B cell (primary cell): Measurements from ENCODE around the gene TCFL5. TPM values are rescaled to one million over a fixed set of nuclear protein-coding genes. Genes with fewer than 3 reads are reported as not detected.

Experiments
- ATAC-seq: fragments of 200-7000 bp; cut with Tn5 transposase; one replicate; pipeline ENCODE4 v1.10.0; 2021; ENCODE audit warnings: low read depth, mild to moderate bottlenecking, moderate number of reproducible peaks, moderate library complexity
- CTCF ChIA-PET: fragments of 350-600 bp; sonication (Branson Sonifier 250); formaldehyde crosslinking; loops from one replicate; lab custom pipeline; 2021; ENCODE audit warnings: antibody characterized with exemption, inconsistent platforms; lab: Charles Lee
- POLR2A ChIA-PET: fragments of 350-600 bp; sonication (Branson Sonifier 250); formaldehyde crosslinking; loops from one replicate; lab custom pipeline; 2021; ENCODE audit warnings: antibody characterized with exemption; lab: Charles Lee
- DNase-seq: peaks from one replicate; pipeline ENCODE4 v3.0.0; 2013
- H2AFZ ChIP-seq: 2 replicates; pipeline ENCODE4 v1.6.1; 2012; ENCODE audit warnings: mild to moderate bottlenecking, low read depth, low read length; ENCODE audit not compliant: insufficient read depth, poor library complexity, severe bottlenecking
- H3K27ac ChIP-seq, 2 donors: 1 replicate in 1 of 2; 2 replicates in 1 of 2; pipeline ENCODE4 v1.5.1; 2012 to 2013; ENCODE audit warnings: low read length in 2 of 2, mild to moderate bottlenecking in 2 of 2, moderate library complexity in 1 of 2
- H3K27me3 ChIP-seq, 4 experiments: fragments of 200-600 bp in 1 of 4; sonication (generic) in 1 of 4; replicated peaks in 1 of 4; 1 replicate in 2 of 4; 2 replicates in 2 of 4; pipeline versions ENCODE4 v1.6.1 to v1.7.0; 2013 to 2016; ENCODE audit warnings: low read length in 3 of 4, mild to moderate bottlenecking in 2 of 4, mixed read lengths in 1 of 4, moderate library complexity in 1 of 4; ENCODE audit not compliant: insufficient read depth in 4 of 4, control insufficient read depth in 3 of 4; ENCODE audit errors: control extremely low read depth in 1 of 4
- H3K36me3 ChIP-seq, 2 experiments: replicated peaks in 1 of 2; 1 replicate in 1 of 2; 2 replicates in 1 of 2; pipeline versions ENCODE4 v1.6.1 to v1.7.1; 2013; ENCODE audit warnings: low read length in 1 of 2; ENCODE audit not compliant: insufficient read depth in 2 of 2, control insufficient read depth in 1 of 2; ENCODE audit errors: control extremely low read depth in 1 of 2, extremely low read depth in 1 of 2
- H3K4me1 ChIP-seq, 2 donors: fragments of 200-600 bp in 1 of 2; sonication (generic) in 1 of 2; 1 replicate in 1 of 2; 2 replicates in 1 of 2; pipeline versions ENCODE4 v1.5.1 to v1.6.1; 2013 to 2017; ENCODE audit warnings: low read length in 2 of 2; ENCODE audit not compliant: control insufficient read depth in 2 of 2, insufficient read depth in 2 of 2
- H3K4me2 ChIP-seq: replicated peaks from 2 replicates; pipeline ENCODE3; 2012; ENCODE audit warnings: mild to moderate bottlenecking, low read depth, low read length; ENCODE audit not compliant: poor library complexity, severe bottlenecking
- H3K4me3 ChIP-seq, 5 experiments: fragments of 200-600 bp in 1 of 5; sonication (generic) in 1 of 5; 1 replicate in 3 of 5; 2 replicates in 2 of 5; pipeline versions ENCODE4 v1.5.1 to v1.7.0; 2011 to 2016; ENCODE audit warnings: low read length in 4 of 5, mild to moderate bottlenecking in 4 of 5, low read depth in 2 of 5, control low read depth in 1 of 5, moderate library complexity in 1 of 5; ENCODE audit not compliant: insufficient read depth in 1 of 5; ENCODE audit errors: control extremely low read depth in 1 of 5, extremely low read depth in 1 of 5
- H3K79me2 ChIP-seq: fragments of 200-600 bp; sonication (generic); one replicate; pipeline ENCODE4 v1.6.0; 2016; ENCODE audit warnings: low read length; ENCODE audit not compliant: control insufficient read depth, insufficient read depth
- H3K9ac ChIP-seq: fragments of 200-600 bp; sonication (generic); 2 replicates; pipeline ENCODE4 v1.6.1; 2017; ENCODE audit warnings: mild to moderate bottlenecking, low read length, moderate library complexity
- H3K9me3 ChIP-seq, 3 donors: one replicate each; pipeline versions ENCODE4 v1.6.1 to v1.7.1; 2013; ENCODE audit warnings: low read length in 2 of 3; ENCODE audit not compliant: control insufficient read depth in 2 of 3, insufficient read depth in 1 of 3; ENCODE audit errors: control extremely low read depth in 1 of 3
- H4K20me1 ChIP-seq: 2 replicates; pipeline ENCODE4 v1.6.0; 2012; ENCODE audit warnings: mild to moderate bottlenecking, low read length; ENCODE audit not compliant: insufficient read depth, control insufficient read depth, poor library complexity, severe bottlenecking
- H3K27ac Mint-ChIP-seq: one replicate; pipeline ENCODE4 v1.8.0; 2021; ENCODE audit warnings: mixed read lengths
- H3K27me3 Mint-ChIP-seq: one replicate; pipeline ENCODE4 v1.8.0; 2021; ENCODE audit warnings: mixed read lengths
- H3K4me1 Mint-ChIP-seq: one replicate; pipeline ENCODE4 v1.8.0; 2021; ENCODE audit warnings: mixed read lengths
- H3K4me3 Mint-ChIP-seq: one replicate; pipeline ENCODE4 v1.8.0; 2021; ENCODE audit warnings: mixed read lengths
- H3K9me3 Mint-ChIP-seq: one replicate; pipeline ENCODE4 v1.8.0; 2022; ENCODE audit warnings: mixed read lengths; ENCODE audit not compliant: insufficient read depth
- EZH2 ChIP-seq: IDR thresholded peaks from 2 replicates; pipeline ENCODE4 v1.6.1; 2012; ENCODE audit warnings: borderline replicate concordance, low read depth, mild to moderate bottlenecking, moderate library complexity, low read length; ENCODE audit not compliant: insufficient read depth, poor library complexity, severe bottlenecking
- WGBS: methylation state at CpG from one replicate; pipeline ENCODE4 v1.1.5; 2013; ENCODE audit warnings: missing lambda C conversion rate; ENCODE audit not compliant: insufficient coverage; 5-methylcytosine and 5-hydroxymethylcytosine counted together
- intact Hi-C: fragments of 100-400 bp; cut with micrococcal nuclease; formaldehyde crosslinking; loops from one replicate; pipeline ENCODE4 v1.10.0; 2022
- polyA plus RNA-seq: library from polyadenylated mRNA; depleted of rRNA; stranded (reverse); fragments of >200 nt; gene quantifications from 2 replicates; pipeline ENCODE4 v1.2.3, GENCODE V29; 2012
- total RNA-seq, 2 donors: library from RNA; stranded (reverse); fragments of 120-200 nt in 1 of 2; gene quantifications; 1 replicate in 1 of 2; 2 replicates in 1 of 2; pipeline versions ENCODE4 v1.2.3 to v1.2.4, GENCODE V29; 2013 to 2022
- TF ChIP-seq, protein P1 (sequence below): fragments of 200-600 bp; IDR thresholded peaks from one replicate; pipeline ENCODE4 v1.8.0; 2022; ENCODE audit warnings: antibody characterized with exemption, mild to moderate bottlenecking

TCFL5 gene
- total and polyA plus RNA-seq, 2 donors (not counting 1 experiment from before 2014, with no cell fraction given), result 2.0 to 16.2 TPM

DNA sequence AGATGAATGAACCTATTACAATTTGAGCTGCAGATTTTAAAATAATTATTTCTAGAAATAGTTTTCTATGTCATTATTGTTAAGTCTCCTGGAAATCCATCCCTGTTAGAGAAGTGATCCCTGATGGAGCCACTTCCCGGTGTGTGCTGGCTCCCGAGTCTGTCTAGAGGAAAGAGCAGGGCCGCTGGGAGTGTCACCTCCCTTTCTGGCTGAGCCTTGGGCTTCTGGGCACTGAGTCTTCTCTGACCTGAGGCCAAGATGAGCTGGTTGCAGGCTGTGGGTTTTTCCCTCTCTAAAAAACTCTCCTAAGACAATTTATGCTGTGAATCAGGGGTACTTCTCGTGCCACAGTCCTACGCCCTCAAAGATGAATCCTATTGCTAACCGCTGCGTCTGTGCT, 28.8 kb upstream of the TCFL5 start:
- peaks cover 3 to 91% of the 10 kb centered on the region in 2 experiments for H3K36me3 ChIP-seq
- CTCF ChIA-PET, result interaction anchor here (1.2 to 1.6 kb wide), 3 partner anchors 9 to 82 kb away, joined by 4 to 5 read pairs (median 4); no protein-coding TSS in a partner anchor
- no peaks in the 10 kb centered on the region for H3K9me3 Mint-ChIP-seq

DNA sequence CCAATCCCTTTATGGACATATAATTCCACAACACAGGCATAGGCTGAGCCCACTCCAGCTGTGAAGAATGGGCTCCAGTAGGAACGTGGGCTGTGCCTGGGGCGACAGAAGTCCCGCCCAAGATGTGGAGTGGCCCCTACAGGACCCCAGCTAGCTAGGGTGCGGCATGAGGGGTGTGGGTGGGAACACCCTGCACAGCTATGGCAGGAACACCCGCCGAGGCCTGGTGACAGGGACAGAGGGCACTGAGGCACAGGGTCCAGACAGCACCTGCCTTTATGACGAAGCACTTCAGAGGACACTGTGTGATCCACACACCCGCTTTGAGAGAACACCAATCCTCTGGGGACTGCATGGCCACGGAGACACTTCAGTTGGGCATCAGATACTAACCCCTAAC, 28.2 kb upstream of the TCFL5 start:
- DNase-seq, result no peak
- TF ChIP-seq EZH2, result no peak
- TF ChIP-seq, protein P1, sequence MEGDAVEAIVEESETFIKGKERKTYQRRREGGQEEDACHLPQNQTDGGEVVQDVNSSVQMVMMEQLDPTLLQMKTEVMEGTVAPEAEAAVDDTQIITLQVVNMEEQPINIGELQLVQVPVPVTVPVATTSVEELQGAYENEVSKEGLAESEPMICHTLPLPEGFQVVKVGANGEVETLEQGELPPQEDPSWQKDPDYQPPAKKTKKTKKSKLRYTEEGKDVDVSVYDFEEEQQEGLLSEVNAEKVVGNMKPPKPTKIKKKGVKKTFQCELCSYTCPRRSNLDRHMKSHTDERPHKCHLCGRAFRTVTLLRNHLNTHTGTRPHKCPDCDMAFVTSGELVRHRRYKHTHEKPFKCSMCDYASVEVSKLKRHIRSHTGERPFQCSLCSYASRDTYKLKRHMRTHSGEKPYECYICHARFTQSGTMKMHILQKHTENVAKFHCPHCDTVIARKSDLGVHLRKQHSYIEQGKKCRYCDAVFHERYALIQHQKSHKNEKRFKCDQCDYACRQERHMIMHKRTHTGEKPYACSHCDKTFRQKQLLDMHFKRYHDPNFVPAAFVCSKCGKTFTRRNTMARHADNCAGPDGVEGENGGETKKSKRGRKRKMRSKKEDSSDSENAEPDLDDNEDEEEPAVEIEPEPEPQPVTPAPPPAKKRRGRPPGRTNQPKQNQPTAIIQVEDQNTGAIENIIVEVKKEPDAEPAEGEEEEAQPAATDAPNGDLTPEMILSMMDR, result no peak
- ATAC-seq, result no peak
- H3K27ac ChIP-seq, result no peak overlapping the region
- Mint-ChIP-seq H3K4me1 (no peaks in the 10 kb centered on the region), H3K27me3 (no peaks in the 10 kb centered on the region), H3K27ac (no peak overlapping the region), H3K4me3 (no peak overlapping the region), H3K9me3 (no peaks in the 10 kb centered on the region)
- H3K4me3 ChIP-seq, result no peak overlapping the region
- 93% methylated on average over 7 of the region's 9 CpGs for WGBS
- H3K9ac ChIP-seq, result no peak overlapping the region
- ChIA-PET POLR2A (no interaction called here), CTCF (interaction anchor here (0.8 to 1.6 kb wide), 3 partner anchors 12 to 83 kb away, joined by 3 to 5 read pairs (median 4); no protein-coding TSS in a partner anchor)
- peaks cover 3 to 85% of the 10 kb centered on the region in 2 experiments for H3K36me3 ChIP-seq
- no peaks in the 10 kb centered on the region for H3K79me2 ChIP-seq
- peaks cover 31% of the 10 kb centered on the region for H4K20me1 ChIP-seq
- H3K9me3 ChIP-seq, result no peaks in the 10 kb centered on the region
- intact Hi-C loops, result no loop called here
- no peak overlapping the region for H2AFZ ChIP-seq
- H3K4me2 ChIP-seq, result no peak overlapping the region
- no peaks in the 10 kb centered on the region for H3K4me1 ChIP-seq
- no peaks in the 10 kb centered on the region for H3K27me3 ChIP-seq

More for the DNA sequence above, 28.8 kb upstream of the TCFL5 start:
- H3K27ac ChIP-seq, result no peak overlapping the region
- TF ChIP-seq, protein P1, result no peak
- no peak for TF ChIP-seq EZH2
- no peaks in the 10 kb centered on the region for H3K27me3 Mint-ChIP-seq
- no peaks in the 10 kb centered on the region for H3K79me2 ChIP-seq
- H4K20me1 ChIP-seq, result peaks cover 37% of the 10 kb centered on the region
- H3K4me1 ChIP-seq, result no peaks in the 10 kb centered on the region
- H2AFZ ChIP-seq, result no peak overlapping the region
- ATAC-seq (no peak), DNase-seq (no peak)
- intact Hi-C loops, result no loop called here
- no peak overlapping the region for H3K4me3 Mint-ChIP-seq
- no peak overlapping the region for H3K4me3 ChIP-seq
- no peak overlapping the region for H3K9ac ChIP-seq
- H3K27ac Mint-ChIP-seq, result no peak overlapping the region
- POLR2A ChIA-PET, result no interaction called here
- H3K9me3 ChIP-seq, result no peaks in the 10 kb centered on the region
- no peaks in the 10 kb centered on the region for H3K4me1 Mint-ChIP-seq
- no peaks in the 10 kb centered on the region for H3K27me3 ChIP-seq
- H3K4me2 ChIP-seq, result no peak overlapping the region
- 96% methylated on average over 5 of the region's 7 CpGs for WGBS
